ENCODE measurements around the gene RPL4.

DNA sequence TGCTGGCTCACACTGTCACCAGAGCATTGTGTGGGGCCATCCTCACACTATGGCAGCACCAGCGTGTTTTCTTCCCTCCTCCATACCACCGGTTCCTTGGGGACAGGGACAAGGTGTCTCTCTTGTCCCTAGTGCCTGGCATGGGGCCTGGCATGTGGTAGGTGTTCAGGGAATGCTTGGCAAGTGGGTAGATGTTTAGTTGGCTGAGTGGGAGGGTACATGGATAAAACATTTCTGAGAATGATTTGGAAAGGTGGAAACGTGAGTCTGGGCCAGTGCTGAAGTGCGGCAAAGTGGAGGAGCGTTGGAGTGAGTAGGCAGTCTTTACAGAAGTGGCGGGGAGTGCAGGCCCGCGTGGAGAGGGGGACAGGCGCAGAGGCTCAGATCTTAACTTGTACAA lies 22.1 kb downstream of the RPL4 start:
- TF ChIP-seq, protein P1, sequence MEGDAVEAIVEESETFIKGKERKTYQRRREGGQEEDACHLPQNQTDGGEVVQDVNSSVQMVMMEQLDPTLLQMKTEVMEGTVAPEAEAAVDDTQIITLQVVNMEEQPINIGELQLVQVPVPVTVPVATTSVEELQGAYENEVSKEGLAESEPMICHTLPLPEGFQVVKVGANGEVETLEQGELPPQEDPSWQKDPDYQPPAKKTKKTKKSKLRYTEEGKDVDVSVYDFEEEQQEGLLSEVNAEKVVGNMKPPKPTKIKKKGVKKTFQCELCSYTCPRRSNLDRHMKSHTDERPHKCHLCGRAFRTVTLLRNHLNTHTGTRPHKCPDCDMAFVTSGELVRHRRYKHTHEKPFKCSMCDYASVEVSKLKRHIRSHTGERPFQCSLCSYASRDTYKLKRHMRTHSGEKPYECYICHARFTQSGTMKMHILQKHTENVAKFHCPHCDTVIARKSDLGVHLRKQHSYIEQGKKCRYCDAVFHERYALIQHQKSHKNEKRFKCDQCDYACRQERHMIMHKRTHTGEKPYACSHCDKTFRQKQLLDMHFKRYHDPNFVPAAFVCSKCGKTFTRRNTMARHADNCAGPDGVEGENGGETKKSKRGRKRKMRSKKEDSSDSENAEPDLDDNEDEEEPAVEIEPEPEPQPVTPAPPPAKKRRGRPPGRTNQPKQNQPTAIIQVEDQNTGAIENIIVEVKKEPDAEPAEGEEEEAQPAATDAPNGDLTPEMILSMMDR (IDR thresholded peaks at IDR 0.05): no peak
- TF ChIP-seq ZFX (IDR thresholded peaks at IDR 0.05; ENCODE audit: borderline replicate concordance): no peak

Data from 22Rv1 (cell line).